ENCODE data around the gene E4F1.

The E4F1 gene

DNA sequence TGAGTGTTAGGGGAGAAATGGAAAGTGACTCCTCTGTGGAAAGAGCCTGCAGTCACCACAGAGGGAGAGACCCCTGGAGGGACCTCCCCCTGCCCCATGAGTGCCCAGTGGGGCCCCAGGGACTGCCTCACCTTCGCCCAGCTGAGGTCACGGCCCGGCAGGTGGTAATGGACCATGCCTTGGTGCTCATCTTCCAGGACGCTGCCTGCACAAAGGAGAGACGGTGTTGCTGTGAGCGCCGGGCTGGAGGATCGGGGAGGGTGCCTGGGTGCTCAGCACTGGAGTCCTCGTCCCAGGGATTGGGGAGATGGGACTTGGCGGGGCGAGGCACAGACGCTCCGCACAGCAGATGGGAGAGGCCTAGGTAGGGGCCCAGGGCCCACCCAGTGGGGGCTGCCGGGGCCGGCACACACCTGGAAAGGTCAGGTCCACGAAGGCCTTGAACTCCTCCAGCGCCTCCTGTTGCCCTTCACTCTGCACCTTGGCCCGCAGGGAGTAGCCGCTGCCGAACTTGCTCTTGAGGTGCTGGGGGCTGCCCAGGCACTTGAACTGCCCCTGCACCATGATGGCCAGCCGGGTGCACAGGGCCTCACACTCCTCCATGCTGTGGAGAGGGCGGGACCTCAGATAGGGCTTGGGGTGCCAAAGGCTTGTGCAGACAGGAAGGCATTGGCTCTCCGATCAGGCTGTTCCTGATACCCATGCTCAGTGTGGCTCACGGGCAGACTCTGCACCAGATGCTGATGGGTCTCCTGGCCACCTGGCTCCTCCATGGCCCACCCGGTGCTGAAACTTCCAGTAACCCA is 54.3 kb downstream of the E4F1 start:
- DNase-seq: no peak

DNA sequence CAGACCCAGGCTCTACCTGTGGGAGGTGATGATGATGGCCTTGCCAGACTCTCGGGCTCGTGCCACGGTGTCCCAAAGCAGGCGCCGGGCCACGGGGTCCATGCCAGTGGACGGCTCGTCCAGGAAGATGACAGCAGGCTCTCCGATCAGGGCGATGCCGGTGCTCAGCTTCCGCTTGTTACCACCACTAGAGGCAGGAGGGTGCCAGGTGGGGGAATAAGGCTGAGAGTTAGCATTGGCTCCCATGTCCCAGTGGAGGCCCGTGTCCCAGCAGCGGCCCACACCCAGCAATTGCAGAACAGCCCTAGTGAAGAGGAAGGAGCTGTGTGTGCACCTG is 54.8 kb downstream of the E4F1 start:
- DNase-seq: no peak

DNA sequence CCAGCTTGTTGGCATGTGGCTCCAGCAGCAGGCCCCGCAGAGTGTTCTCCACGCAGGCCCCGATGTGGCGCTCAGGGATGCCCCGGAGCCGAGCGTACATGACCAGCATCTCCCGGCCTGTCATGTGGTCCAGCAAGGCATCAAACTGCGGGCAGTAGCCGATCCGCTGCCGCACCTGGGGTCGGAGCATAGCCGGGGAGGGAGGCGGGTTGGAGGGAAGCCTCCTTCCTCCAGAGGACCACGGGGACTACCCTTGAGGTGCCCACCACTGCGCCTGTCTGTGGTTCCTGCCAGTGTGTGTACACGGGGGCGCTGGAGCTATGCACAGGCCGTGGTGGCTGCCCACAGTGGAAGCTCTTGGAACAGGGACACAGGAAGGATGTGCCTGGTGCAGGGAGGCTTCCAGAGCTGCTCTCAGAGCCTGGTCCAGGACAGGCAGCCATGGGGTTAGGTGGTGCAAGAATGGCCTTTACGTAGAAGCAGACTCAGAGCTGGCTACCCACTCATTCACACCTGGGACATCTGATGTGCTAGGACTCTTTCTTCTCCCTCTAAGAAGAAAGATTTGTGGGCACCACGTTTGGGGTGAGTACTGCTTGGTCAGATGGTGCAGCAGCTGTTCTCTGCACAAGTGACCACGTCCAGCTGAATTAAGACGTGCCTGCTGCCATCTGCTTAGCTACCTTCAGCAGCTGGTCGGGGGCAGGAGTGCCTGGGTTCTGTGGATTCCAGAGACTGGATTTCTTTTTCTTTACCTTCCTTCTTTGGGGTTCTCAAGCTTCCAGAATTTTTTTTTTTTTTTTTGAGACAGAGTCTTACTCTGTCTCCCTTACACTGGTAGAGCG is 55.8 kb downstream of the E4F1 start:
- DNase-seq: no peak

DNA sequence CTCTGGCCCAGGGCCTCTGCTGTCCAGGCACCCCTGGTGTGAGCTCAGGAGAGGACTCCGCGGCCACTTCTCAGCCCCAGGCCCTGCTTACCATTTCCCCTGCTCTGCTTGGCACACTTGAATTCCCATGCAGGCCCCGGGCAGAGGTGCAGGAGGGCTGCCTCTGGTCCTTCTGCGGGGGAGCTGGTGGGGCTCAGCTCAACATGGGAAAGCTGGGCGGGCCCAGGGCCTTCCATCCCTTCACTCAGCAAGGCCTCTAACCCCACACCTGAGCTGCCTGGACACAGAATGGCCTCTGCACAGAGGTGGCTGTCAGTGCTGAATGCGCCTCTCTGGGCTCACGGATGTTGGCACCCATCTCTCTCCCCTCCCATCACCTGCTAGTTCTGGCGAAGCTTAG is 57.1 kb downstream of the E4F1 start:
- no peak for DNase-seq

DNA sequence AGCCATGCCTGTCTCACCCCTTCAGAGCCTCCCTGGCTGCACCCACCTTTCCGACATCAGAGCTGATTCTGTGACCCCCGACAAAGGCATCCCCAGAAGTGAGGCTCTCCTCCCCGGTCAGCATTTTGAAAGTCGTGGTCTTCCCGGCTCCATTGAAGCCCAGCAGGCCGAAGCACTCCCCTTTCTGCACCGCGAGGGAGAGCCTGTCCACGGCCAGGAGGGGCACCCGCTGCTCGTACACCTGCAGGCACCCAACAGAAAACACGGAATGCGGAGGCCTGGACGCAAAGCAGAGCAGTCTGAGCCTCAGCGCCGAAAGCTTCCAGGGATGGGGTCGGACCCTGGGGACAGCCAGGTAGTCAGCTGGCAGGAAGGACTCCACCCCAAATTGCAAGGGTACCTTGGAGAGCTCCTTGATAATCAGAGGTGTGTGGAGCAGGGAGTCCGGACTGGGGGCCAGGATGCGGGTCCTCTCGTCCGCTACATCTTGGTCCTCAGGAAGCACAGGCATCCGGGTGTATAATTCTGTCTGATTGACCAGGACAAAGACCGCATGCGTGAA is 57.7 kb downstream of the E4F1 start:
- DNase-seq: no peak

DNA sequence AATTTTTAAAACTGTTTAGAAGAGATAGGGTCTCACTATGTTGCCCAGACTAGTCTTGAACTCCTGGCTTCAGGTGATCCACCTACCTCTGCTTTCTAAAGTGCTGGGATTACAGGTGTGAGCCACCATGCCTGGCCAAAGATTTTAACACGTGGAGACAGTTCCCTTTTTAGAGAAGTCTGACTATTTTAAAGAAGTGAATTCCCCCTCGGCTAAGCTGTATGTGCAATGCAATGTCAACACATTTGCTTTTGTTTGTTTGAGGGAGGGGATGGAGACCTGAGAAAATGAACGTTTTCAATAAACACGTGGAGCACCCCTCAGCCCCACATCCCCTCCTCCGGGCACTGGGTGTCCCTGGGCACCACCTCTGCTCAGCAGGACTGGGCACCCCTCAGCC is 58.9 kb downstream of the E4F1 start:
- DNase-seq: no peak

DNA sequence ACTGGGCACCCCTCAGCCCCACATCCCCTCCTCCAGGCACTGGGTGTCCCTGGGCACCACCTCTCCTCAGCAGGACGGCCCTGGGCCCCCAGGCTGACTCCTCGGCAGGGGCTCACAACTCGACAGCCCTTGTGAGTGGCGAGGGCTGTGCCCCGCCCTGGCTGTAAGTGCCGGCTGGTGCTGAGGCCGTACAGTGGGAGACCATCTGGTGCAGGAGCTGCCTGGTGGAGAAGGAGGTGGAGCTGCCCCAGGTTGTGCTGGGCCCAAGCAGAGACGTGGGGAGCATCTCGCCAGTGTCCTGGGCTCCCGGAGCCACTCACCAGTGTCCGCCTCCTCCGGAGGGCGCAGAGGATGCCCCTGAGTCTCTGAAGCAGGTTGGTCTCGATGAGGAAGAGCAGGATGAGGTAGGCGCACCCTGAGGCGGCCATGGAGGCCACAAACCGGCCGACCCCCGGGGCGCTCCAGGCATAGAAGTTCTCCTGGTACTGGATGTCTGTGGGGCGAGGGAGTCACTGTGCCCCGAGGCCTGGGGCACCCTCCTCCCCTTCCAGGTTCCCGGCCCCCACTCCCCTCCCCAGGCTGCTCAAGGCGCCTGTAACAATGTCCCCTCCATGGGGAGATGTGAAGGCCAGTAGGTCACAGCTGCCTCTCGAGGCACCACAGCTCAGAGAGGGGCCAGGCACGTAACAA is 59.6 kb downstream of the E4F1 start:
- DNase-seq: no peak

DNA sequence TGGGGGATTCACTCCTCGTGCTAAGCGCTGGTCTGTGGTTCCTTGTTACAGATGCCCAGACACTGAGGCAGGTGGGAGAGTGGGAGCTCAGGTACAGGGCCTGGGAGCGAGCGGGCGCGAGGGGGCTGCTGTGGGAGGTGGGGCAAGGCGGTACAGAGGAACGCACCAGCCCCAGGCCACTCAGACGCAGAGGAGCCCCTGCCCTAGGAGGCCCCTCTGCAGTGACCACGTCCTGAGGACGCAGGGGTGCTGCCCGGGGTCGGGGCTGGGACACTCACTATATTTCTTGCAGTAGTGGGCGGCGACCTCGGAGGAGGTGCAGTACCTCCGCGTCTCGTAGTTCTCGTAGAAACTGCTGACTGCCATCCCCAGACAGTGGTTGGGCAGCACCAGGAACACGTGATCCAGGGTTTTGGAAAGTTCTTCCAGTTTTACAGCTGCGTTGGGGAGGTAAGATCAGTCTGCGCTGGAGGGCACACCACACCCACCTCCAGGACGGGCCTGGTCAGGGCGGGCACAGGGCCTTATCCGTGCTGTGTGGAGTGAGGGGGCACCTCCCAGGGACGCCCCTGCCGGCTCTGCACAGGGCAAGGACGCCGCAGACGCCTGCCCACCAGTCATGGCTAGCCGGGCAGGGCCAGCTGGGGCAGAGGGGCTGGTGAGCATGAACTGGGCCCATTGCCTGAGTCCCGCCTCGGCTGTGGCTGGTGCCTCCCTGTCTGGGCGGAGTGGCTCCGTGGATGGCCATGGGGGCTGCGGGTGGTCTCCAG is 60.8 kb downstream of the E4F1 start:
- DNase-seq: no peak

DNA sequence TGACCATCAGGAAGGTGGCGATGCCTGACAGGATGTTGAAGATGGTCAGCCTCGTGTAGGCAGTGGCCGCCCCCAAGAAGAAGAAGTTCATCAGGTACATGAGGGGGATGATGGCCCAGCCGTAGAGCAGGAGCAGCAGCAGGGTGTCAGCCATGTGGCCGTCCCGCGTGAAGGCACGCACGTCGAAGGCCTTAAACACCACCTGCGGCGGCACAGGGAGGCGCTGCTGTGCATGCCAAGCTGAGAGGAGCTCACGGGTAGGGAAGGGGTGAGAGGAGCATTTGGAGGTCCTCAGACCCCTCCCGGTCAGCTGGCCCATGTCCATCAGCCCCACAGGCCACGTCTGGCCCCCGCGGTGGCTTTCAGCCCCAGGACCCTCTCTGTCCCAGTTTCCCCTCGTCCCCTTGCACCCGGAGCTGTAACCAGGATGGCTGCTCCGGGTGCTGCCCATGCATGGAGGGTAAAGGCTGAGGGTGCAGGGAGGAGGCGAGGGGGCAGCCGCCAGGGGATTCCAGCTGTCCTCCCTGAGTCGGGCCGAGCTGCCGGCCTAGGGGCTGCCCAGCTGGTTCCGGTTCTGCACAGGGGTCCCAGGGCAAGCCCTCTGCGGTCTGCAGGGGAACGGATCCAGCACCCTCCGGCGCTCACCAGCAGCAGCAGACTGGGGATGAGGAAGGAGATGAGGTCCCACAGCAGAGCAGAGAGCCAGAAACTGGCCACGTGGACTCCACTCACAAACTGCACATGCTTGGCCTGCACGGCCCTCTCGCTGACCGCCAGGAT is 61.6 kb downstream of the E4F1 start:
- no peak for DNase-seq
